Measurements from ENCODE around the gene AHNAK.
A peak's percentile ranks its signal among the peaks of the same experiment; 100 is the strongest.
"Not testable (repeated sequence)": the region's sequence is repeated elsewhere in the genome, so short reads cannot be mapped to it uniquely, and the experiment has no call there.

Gene AHNAK

GRCh38 chr11:62573006-62573591 lies 26.5 kb upstream of the AHNAK start:
- peak; percentile 73 for DNase-seq

- DNase-seq, result no peak
Observed at GRCh38 chr11:62572431-62572830, 25.8 kb upstream of the AHNAK start.

- not testable (repeated sequence) for DNase-seq
Observed at GRCh38 chr11:62571493-62571892, 24.9 kb upstream of the AHNAK start.

GRCh38 chr11:62570903-62571302 lies 24.3 kb upstream of the AHNAK start:
- DNase-seq, result not testable (repeated sequence)

GRCh38 chr11:62569611-62570010 lies 23.0 kb upstream of the AHNAK start:
- DNase-seq, result no peak

GRCh38 chr11:62567018-62567633 lies 20.5 kb upstream of the AHNAK start:
- DNase-seq, result no peak

GRCh38 chr11:62566247-62566646 lies 19.6 kb upstream of the AHNAK start:
- DNase-seq, result no peak

GRCh38 chr11:62565100-62565802 lies 18.6 kb upstream of the AHNAK start:
- DNase-seq, result no peak

GRCh38 chr11:62561677-62562230 lies 15.1 kb upstream of the AHNAK start:
- DNase-seq, result not testable (repeated sequence)

- peak; percentile 92 for DNase-seq
Observed at GRCh38 chr11:62560566-62561103, 14.0 kb upstream of the AHNAK start.

GRCh38 chr11:62559626-62560025 lies 13.0 kb upstream of the AHNAK start:
- DNase-seq, result not testable (repeated sequence)

GRCh38 chr11:62559204-62559603 lies 12.6 kb upstream of the AHNAK start:
- no peak for DNase-seq

GRCh38 chr11:62558669-62559068 lies 12.1 kb upstream of the AHNAK start:
- no peak for DNase-seq

- DNase-seq, result peak; percentile 77
Observed at GRCh38 chr11:62556875-62557631, 10.4 kb upstream of the AHNAK start.

- DNase-seq, result peak; percentile 91
Observed at GRCh38 chr11:62556108-62556874, 9.7 kb upstream of the AHNAK start.

- peak; percentile 87 for DNase-seq
Observed at GRCh38 chr11:62555464-62556107, 9.0 kb upstream of the AHNAK start.

GRCh38 chr11:62554387-62555167 lies 8.0 kb upstream of the AHNAK start:
- DNase-seq, result peak; percentile 66

- peak; percentile 67 for DNase-seq
Observed at GRCh38 chr11:62553839-62554361, 7.3 kb upstream of the AHNAK start.

GRCh38 chr11:62553080-62553838 lies 6.7 kb upstream of the AHNAK start:
- peak; percentile 83 for DNase-seq

Measured in activated effector memory CD4-positive, alpha-beta T cell treated with anti-CD3 and anti-CD28 coated beads, Interleukin-2, amount 50 U/mL, for 16 hours (primary cell).